Neural cell (in vitro differentiated cells): Measurements from ENCODE around the gene USP22. TPM values are rescaled to one million over a fixed set of nuclear protein-coding genes. Genes with fewer than 3 reads are reported as not detected.

Experiments
- H2AFZ ChIP-seq: fragments of 200-600, 300-800 bp; sonication (generic), shearing (Covaris generic); 2 replicates; pipeline ENCODE4 v1.6.0; 2014; ENCODE audit warnings: low read depth, mild to moderate bottlenecking, antibody characterized with exemption, low read length, moderate library complexity
- H3F3A ChIP-seq: fragments of 200-600 bp; shearing (Covaris generic); 2 replicates; pipeline ENCODE4 v1.6.1; 2016; ENCODE audit warnings: mild to moderate bottlenecking, moderate library complexity, mixed read lengths, antibody characterized with exemption, low read length; ENCODE audit not compliant: insufficient read depth, poor library complexity, severe bottlenecking
- H3K27ac ChIP-seq: fragments of 200-600, 300-800 bp; sonication (generic), shearing (Covaris generic); 2 replicates; pipeline ENCODE4 v1.5.1; 2014; ENCODE audit warnings: mild to moderate bottlenecking, low read length, moderate library complexity
- H3K27me3 ChIP-seq: fragments of 300-800, 200-600 bp; sonication (generic), shearing (Covaris generic); 2 replicates; pipeline ENCODE4 v1.6.0; 2014; ENCODE audit warnings: mild to moderate bottlenecking, low read depth, low read length, moderate library complexity; ENCODE audit not compliant: insufficient read depth
- H3K36me3 ChIP-seq: fragments of 300-800, 200-600 bp; sonication (generic), shearing (Covaris generic); 2 replicates; pipeline ENCODE4 v1.5.1; 2014; ENCODE audit warnings: mild to moderate bottlenecking, antibody characterized with exemption, low read length, moderate library complexity; ENCODE audit not compliant: insufficient read depth
- H3K4me2 ChIP-seq: fragments of 300-800, 200-600 bp; sonication (generic), shearing (Covaris generic); 2 replicates; pipeline ENCODE4 v1.6.0; 2014; ENCODE audit warnings: mild to moderate bottlenecking, low read length
- H3K4me3 ChIP-seq: fragments of 300-800, 200-600 bp; sonication (generic), shearing (Covaris generic); 2 replicates; pipeline ENCODE4 v1.5.1; 2014; ENCODE audit warnings: mild to moderate bottlenecking, low read length, moderate library complexity
- H3K79me2 ChIP-seq: fragments of 200-600 bp; shearing (Covaris generic); replicated peaks from 2 replicates; pipeline ENCODE4 v1.6.0; 2014; ENCODE audit warnings: mild to moderate bottlenecking, low read length, moderate library complexity; ENCODE audit not compliant: insufficient read depth
- H3K9ac ChIP-seq: fragments of 300-800, 200-600 bp; sonication (generic), shearing (Covaris generic); 2 replicates; pipeline ENCODE4 v1.6.1; 2016; ENCODE audit warnings: mild to moderate bottlenecking, low read length, mixed read lengths
- H3K9me2 ChIP-seq: fragments of 200-600 bp; shearing (Covaris generic); 2 replicates; pipeline ENCODE4 v1.6.1; 2016; ENCODE audit warnings: mild to moderate bottlenecking, low read length, mixed read lengths; ENCODE audit not compliant: insufficient read depth
- H3K9me3 ChIP-seq: fragments of 200-600, 300-800 bp; sonication (generic), shearing (Covaris generic); 2 replicates; pipeline ENCODE4 v1.6.1; 2016; ENCODE audit warnings: mild to moderate bottlenecking, mixed run types, low read length, moderate library complexity, mixed read lengths
- H4K20me1 ChIP-seq: fragments of 200-600 bp; shearing (Covaris generic); 2 replicates; pipeline ENCODE4 v1.6.1; 2016; ENCODE audit warnings: mild to moderate bottlenecking, mixed run types; ENCODE audit not compliant: insufficient read depth
- EP300 ChIP-seq: fragments of 450-650 bp; conservative IDR thresholded peaks from 2 replicates; pipeline ENCODE4 v1.6.1; 2014; ENCODE audit warnings: antibody characterized with exemption, mild to moderate bottlenecking, moderate library complexity; ENCODE audit not compliant: poor library complexity, severe bottlenecking
- EZH2 ChIP-seq: fragments of 200-600, 300-800 bp; shearing (Covaris generic), sonication (generic); IDR thresholded peaks from 2 replicates; pipeline ENCODE4 v1.6.1; 2014; ENCODE audit warnings: antibody characterized with exemption, low read length, borderline replicate concordance, mild to moderate bottlenecking; ENCODE audit not compliant: insufficient read depth, poor library complexity, severe bottlenecking
- MXI1 ChIP-seq: fragments of 450-650 bp; conservative IDR thresholded peaks from 2 replicates; pipeline ENCODE4 v1.6.1; 2014; ENCODE audit warnings: antibody characterized with exemption, mild to moderate bottlenecking; ENCODE audit not compliant: poor library complexity, severe bottlenecking
- POLR2AphosphoS5 ChIP-seq: IDR thresholded peaks from 2 replicates; pipeline ENCODE4 v1.6.1; 2012
- RAD21 ChIP-seq: fragments of 450-650 bp; conservative IDR thresholded peaks from 2 replicates; pipeline ENCODE4 v1.6.1; 2014; ENCODE audit warnings: antibody characterized with exemption, mild to moderate bottlenecking, moderate library complexity
- SMC3 ChIP-seq: fragments of 450-650 bp; conservative IDR thresholded peaks from 2 replicates; pipeline ENCODE4 v1.6.1; 2014; ENCODE audit warnings: antibody characterized with exemption, mild to moderate bottlenecking, moderate library complexity; ENCODE audit not compliant: poor library complexity
- TAF1 ChIP-seq: IDR thresholded peaks from 2 replicates; pipeline ENCODE4 v1.6.1; 2012; ENCODE audit warnings: low read depth
- polyA plus RNA-seq: library from polyadenylated mRNA; depleted of rRNA; stranded (reverse); fragments of >200 nt; gene quantifications from 2 replicates; pipeline ENCODE4 v1.2.3, GENCODE V29; 2014
- TF ChIP-seq, protein P1 (sequence below): IDR thresholded peaks from 2 replicates; pipeline ENCODE4 v1.6.1; 2012; ENCODE audit warnings: borderline replicate concordance
- TF ChIP-seq, protein P2 (sequence below): fragments of 450-650 bp; IDR thresholded peaks from 2 replicates; pipeline ENCODE4 v1.5.1; 2014; ENCODE audit warnings: antibody characterized with exemption, mild to moderate bottlenecking, moderate library complexity; ENCODE audit not compliant: poor library complexity, severe bottlenecking

The USP22 gene
- polyA plus RNA-seq, 1 donor from 2014 or later, result 269 TPM

DNA sequence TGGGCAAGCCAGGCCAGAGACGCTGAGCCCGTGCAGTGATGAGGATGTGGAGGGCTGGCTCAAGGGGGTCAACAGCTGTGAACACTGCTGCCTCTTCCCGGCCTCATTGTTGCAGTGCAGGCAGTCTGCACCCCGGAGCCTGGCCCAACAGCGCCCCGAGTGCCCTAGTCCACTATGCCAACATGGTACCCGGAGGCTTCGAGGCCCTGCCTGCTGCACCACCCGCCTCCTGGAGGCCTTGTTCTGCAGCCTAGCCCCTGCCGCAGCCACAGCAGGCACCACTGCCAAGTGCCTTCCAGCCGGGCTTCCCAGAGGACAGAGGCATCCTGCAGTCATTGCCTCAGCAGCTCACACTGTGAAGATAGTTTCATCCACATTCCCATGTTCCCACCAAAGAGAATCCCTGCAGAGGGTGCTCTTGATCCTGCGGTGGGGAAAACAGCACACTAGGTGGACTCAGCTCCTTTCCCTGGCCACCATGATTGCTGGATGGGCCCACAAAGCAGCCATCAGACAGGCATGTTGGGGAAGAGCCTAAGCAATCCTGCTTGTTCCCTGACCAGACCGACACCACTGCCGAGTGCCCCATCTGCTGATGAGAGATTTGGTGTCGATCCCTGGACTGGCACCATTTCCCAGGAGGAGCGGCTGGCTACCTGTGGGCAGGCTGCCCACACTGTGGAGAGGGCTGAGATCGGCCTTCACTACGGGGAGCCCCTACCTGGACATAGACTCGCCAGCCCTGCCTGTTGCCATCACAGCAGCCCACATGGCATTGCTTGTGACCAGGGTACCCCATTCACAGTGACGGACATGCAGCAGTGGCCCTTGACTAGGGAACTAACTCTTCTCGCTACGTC, 44.9 kb downstream of the USP22 start:
- H3K27ac ChIP-seq, result no peak overlapping the region
- no peaks in the 10 kb centered on the region for H3K9me2 ChIP-seq
- no peaks in the 10 kb centered on the region for H3F3A ChIP-seq
- H2AFZ ChIP-seq, result no peak overlapping the region
- peaks cover 13% of the 10 kb centered on the region for H3K79me2 ChIP-seq
- H3K4me3 ChIP-seq, result no peak overlapping the region
- H3K9ac ChIP-seq, result no peak overlapping the region
- peaks cover 37% of the 10 kb centered on the region for H4K20me1 ChIP-seq
- H3K27me3 ChIP-seq, result no peaks in the 10 kb centered on the region
- TF ChIP-seq, protein P1, sequence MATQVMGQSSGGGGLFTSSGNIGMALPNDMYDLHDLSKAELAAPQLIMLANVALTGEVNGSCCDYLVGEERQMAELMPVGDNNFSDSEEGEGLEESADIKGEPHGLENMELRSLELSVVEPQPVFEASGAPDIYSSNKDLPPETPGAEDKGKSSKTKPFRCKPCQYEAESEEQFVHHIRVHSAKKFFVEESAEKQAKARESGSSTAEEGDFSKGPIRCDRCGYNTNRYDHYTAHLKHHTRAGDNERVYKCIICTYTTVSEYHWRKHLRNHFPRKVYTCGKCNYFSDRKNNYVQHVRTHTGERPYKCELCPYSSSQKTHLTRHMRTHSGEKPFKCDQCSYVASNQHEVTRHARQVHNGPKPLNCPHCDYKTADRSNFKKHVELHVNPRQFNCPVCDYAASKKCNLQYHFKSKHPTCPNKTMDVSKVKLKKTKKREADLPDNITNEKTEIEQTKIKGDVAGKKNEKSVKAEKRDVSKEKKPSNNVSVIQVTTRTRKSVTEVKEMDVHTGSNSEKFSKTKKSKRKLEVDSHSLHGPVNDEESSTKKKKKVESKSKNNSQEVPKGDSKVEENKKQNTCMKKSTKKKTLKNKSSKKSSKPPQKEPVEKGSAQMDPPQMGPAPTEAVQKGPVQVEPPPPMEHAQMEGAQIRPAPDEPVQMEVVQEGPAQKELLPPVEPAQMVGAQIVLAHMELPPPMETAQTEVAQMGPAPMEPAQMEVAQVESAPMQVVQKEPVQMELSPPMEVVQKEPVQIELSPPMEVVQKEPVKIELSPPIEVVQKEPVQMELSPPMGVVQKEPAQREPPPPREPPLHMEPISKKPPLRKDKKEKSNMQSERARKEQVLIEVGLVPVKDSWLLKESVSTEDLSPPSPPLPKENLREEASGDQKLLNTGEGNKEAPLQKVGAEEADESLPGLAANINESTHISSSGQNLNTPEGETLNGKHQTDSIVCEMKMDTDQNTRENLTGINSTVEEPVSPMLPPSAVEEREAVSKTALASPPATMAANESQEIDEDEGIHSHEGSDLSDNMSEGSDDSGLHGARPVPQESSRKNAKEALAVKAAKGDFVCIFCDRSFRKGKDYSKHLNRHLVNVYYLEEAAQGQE, result no peak
- TF ChIP-seq POLR2AphosphoS5, result peak; percentile 31
- H3K36me3 ChIP-seq, result no peaks in the 10 kb centered on the region
- H3K4me2 ChIP-seq, result no peak overlapping the region
- H3K9me3 ChIP-seq, result no peaks in the 10 kb centered on the region

DNA sequence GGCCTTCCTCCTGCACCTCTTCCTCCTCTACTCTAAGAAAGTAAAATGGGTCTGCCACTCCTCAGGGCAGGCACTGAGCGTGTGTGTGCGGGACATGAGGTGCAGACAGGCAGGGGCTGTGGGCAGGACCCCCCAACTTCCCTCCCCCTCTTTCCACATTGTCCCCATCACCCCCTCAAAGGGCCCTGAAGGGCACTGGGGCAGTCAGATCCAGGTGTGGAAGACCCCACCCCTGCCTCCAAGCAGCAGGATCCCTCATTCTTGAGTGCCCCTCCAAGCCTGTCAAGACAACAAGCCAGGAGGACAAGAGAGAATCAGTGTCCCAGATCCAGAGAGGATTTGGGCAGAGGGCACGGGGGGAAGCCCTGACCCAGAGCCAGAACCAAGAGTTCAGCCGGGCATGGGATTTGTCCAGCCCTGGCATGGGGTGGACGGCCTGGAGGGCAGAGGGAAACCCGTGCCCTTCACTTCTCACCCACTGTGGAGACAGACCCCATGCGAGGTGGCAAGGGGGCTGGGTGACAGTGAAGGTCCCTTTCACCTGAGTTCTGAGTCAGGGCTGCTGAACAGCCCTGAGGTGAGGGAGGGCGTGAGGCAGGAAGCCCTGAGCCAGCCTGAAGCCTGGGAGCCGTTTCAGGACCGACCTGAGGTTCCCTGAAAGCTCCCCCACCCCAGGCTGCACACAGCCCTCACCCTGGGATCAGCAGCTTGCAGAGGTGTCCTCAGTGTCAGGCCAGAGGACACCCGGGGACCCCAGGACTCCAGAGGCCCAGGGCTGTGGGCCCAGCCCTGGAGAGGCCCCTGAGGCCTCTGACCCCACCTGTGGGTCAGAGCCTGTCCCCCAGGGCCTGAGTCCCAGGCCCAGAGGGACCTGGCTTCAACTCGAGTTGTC, 45.8 kb downstream of the USP22 start:
- Histone ChIP-seq H2AFZ (no peak overlapping the region), H3K9me3 (no peaks in the 10 kb centered on the region), H3K4me3 (no peak overlapping the region), H3K79me2 (peaks cover 13% of the 10 kb centered on the region), H3F3A (no peaks in the 10 kb centered on the region), H3K36me3 (no peaks in the 10 kb centered on the region), H3K9ac (no peak overlapping the region), H3K27ac (no peak overlapping the region), H3K4me2 (no peak overlapping the region), H4K20me1 (peaks cover 33% of the 10 kb centered on the region), H3K27me3 (no peaks in the 10 kb centered on the region), H3K9me2 (no peaks in the 10 kb centered on the region)
- TF ChIP-seq TAF1 (no peak), MXI1 (no peak), EZH2 (no peak), RAD21 (no peak), POLR2AphosphoS5 (no peak), SMC3 (no peak), EP300 (no peak)
- TF ChIP-seq, protein P2, sequence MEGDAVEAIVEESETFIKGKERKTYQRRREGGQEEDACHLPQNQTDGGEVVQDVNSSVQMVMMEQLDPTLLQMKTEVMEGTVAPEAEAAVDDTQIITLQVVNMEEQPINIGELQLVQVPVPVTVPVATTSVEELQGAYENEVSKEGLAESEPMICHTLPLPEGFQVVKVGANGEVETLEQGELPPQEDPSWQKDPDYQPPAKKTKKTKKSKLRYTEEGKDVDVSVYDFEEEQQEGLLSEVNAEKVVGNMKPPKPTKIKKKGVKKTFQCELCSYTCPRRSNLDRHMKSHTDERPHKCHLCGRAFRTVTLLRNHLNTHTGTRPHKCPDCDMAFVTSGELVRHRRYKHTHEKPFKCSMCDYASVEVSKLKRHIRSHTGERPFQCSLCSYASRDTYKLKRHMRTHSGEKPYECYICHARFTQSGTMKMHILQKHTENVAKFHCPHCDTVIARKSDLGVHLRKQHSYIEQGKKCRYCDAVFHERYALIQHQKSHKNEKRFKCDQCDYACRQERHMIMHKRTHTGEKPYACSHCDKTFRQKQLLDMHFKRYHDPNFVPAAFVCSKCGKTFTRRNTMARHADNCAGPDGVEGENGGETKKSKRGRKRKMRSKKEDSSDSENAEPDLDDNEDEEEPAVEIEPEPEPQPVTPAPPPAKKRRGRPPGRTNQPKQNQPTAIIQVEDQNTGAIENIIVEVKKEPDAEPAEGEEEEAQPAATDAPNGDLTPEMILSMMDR, result no peak
- TF ChIP-seq, protein P1, result no peak
